Dedifferentiated amniotic fluid mesenchymal stem cell (primary cell): Measurements from ENCODE around the gene TRAPPC3L.

Source experiments
- DNase-seq: peaks from one replicate; pipeline ENCODE4 v3.0.0-alpha.2; 2016; ENCODE audit errors: extremely low spot score

The TRAPPC3L gene

GRCh38 chr6:116545651-116546050 lies at the start of gene TRAPPC3L:
TRAPPC3L (minus strand) TSS chr6:116545684; CDS start chr6:116545514, 170 bp downstream.
- no peak for DNase-seq

DNA sequence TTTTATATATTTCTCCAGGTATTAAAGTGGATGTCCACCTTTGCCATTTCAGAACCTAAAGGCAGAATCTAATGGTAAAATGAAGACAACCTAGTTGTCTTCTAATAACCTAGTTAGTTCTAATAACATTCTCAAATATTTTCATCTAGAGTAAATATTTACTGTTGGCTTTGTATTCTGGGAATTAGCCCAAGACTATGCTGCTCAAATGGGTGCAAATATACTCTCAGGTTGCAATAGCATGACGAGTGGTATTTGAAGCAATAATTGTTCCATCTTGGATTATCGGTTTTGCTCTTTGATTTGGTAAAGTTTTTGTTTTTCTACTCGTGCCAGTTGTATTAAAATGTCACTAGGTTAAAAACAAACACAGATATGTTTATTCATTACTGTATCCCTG lies 49.8 kb upstream of the TRAPPC3L start:
- no peak for DNase-seq

DNA sequence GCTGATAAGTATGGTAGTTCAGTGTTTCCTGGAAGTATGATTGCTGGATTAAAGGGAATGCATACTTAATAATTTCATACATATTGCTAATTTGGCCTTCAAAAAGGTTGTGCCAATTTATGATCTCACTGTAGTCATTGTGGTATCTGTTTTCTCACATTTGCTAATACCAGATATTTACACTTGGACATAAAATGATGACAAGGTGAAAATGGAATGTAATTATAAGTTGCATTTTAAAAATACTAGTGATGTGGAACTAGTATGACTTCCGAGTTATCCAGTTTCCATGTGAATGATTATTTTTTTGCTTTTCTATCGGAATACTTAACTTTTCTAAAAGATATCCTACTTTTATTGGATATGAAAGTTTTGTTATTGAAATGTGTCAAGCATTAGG lies 41.3 kb upstream of the TRAPPC3L start:
- DNase-seq = no peak

- no peak for DNase-seq
Measured at GRCh38 chr6:116586276-116586675, 40.8 kb upstream of the TRAPPC3L start.

DNA sequence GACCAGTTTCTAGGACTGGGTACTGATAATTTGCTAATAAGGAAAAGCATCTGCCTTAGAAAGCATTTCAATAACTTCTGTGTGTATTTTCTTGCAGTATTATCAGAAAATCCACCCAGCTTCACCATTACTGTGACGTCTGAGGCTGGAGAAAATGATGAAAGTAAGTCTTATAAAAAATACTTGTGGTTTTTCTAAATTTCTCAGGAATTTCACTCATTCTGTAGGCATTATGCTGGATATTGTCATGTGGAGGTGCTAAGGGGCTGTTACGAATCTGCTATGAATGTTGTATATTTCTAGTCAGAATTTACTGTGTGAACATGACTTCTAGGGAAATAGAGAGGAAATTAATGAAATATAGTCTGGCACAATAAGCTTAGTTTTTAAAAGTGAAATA lies 34.7 kb upstream of the TRAPPC3L start:
- peak; percentile 62 for DNase-seq

- no peak for DNase-seq
Measured at GRCh38 chr6:116579143-116579542, 33.7 kb upstream of the TRAPPC3L start.

DNA sequence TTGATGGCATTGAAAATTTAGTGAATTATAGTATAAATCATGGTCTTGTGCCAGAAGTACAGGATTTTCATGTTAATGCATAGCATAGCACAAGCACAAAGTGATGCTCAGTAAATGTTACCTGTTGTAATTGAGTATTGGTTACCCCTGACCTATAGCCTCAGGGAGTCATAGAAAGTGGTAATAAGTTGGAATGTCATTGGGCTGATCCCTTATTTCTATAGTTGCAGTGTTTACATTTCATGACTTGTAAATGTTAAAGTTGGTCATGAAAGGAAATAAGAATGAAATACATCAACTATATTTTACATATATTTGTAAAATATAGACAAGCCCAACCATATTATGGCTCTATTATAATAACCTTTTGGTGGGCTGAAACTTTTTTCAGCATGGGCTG lies 32.9 kb upstream of the TRAPPC3L start:
- no peak for DNase-seq

DNA sequence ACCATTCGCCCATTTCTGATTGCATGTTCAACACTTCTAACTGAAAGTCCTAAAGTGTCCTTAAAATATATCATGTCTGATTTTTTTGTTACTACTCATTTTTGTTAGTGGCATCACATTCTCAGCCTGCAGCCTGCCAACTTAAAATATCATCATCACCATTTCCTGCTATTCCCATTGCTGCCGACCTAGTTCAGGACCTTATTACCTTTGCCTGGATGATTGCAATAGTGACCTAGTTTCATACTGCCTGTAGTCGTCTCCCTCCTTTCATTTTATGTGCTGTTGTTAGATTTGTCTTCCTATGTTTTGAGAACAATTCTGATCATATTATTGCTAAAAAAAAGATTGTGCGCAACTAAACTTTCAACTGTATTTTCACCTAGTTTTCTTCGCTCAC lies 32.0 kb upstream of the TRAPPC3L start:
- DNase-seq = no peak

DNA sequence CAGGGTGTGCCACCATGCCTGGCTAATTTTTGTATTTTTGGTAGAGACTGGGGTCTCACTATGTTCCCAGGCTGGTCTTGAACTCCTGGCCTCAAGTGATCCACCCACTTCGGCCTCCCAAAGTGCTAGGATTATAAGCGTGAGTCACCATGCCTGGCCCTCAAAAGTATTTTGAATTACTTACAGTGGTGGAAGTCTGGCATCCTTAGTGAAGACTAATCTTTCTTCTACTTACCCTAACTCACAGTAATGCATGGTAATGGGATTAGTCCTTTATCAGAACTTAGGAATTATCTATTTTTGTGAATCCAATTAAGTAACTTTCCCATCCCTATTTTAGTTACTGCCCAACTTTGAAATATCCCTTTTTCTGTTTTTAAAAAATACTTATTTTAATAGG lies 29.7 kb upstream of the TRAPPC3L start:
- no peak for DNase-seq

DNA sequence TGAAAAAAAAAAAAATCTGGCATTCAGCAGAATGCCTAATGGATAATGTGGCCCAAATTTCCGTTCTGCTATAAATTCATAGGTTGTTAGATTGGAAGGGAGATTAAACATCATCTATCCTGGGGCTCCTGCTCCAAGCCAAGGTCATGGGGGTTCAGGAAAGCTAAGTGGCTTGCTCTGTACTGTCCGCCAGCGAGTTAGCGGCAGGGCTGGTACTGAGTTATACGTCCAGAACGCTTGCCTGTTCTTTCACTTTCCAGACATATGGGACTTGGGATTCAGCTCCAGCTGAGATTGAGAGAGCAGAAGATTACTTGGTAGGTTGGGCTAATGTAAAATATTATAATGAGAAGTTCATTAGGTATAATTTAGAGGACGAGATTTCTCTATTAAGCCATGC lies 26.7 kb upstream of the TRAPPC3L start:
- DNase-seq = peak; percentile 34

DNA sequence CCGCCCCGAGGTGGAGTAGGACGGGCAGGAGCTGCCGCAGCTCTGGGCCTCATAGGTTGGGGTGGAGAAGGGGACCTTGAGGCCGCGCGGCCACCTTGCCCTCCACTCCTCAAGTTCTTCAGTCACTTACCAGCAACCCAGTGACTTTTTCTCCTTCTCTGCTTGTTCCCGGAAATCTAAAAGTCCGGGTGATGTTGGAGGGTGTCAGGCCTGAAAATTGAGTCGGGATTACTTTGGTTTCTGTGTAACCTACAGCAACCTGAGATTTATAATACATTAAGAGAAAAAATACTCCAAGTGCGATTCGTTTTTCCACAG lies 26.2 kb upstream of the TRAPPC3L start:
- no peak for DNase-seq

GRCh38 chr6:116570856-116571682 lies 25.6 kb upstream of the TRAPPC3L start, which contains the start of gene RWDD1:
RWDD1 (plus strand) TSS chr6:116571504; CDS start chr6:116571583, 79 bp downstream.
- DNase-seq = peak; percentile 99

DNA sequence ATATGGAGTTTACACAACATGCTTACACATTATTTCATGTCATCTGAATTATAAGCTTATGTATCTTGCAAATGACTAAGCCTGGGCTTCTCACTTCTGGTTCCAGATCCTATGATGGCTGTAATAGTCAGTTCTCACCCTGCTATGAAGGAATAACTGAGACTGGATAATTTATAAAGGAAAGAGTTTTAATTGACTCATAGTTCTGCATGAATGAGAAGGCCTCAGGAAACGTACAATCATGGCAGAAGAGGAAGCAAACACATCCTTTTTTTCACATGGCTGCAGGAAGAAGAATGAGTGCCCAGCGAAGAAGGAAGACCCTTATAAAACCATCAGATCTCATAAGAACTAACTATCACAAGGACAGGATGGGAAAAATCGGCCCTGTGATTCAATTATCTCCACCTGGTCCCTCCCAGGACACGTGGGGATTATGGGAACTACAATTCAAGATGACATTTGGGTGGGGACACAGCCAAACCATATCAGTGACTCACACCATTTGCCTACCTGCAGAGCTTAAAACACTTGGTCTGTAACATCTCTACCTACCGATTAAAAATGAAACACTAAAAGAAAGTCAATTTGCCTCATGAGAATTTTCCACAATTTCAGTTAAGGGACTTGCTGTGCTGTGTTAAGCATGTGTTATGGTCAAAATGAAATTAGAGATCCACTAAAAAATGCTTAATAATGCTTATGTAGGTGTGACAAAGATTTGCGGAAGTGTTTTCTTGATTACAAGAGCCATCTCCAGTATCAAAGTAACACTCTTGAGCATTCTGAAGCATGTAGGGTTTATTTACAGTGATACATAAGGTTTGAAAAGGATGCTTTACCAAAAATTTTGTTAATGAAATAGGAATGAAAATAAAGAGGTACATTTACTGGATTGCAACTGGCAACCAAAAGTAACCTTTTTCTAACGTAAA lies 23.6 kb upstream of the TRAPPC3L start:
- DNase-seq = no peak

GRCh38 chr6:116568111-116568510 lies 22.6 kb upstream of the TRAPPC3L start:
- DNase-seq = no peak

DNA sequence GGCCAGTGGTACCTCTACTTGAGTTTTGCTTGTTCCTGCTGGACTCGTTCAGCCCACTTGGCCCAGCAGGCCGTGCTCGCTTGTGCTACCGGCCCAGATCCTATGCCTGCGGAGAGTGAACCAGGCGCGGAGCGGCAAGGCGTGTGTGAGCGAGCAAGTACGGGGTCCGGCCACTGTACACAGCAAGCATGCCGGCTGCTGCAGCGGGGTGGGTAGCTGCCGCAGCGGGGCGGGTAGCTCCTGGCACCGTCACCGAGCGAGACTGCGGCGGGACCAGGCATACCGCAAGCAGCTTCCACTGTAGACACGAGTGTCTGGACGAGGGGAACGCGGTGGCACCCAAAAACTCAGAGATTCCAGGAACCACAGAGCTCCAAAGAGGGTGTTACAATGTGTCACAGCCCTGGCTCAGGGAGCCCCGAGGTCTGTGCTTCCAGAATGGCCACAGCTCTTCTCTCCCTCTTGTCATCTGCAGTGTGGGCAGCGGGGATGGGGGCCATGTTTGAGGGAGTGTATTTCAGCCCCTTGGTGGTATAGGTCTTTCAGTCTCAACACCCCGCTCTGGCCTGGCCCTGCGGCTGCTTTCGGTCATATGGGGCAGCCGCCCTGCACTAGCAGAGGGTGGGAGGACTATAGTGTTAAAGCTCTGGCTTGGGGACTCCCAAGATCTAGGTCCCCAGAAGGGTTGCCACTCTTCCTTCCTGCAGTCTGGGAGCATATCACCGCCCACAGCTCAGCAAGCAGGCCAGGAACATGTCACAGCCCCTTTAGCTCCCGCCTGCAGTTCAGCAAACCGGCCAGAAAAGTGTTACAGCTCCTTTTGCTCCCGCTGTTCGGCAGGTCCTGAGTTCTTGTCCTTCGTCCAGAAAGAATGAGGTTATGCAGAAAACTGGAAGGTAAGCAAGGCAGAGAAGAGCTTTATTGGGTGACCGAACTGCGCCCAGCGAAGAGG lies 19.7 kb upstream of the TRAPPC3L start:
- DNase-seq = no peak

- DNase-seq = no peak
Measured at GRCh38 chr6:116564311-116564710, 18.8 kb upstream of the TRAPPC3L start.

- no peak for DNase-seq
Measured at GRCh38 chr6:116563830-116564229, 18.3 kb upstream of the TRAPPC3L start.

GRCh38 chr6:116562614-116563013 lies 17.1 kb upstream of the TRAPPC3L start:
- no peak for DNase-seq

DNA sequence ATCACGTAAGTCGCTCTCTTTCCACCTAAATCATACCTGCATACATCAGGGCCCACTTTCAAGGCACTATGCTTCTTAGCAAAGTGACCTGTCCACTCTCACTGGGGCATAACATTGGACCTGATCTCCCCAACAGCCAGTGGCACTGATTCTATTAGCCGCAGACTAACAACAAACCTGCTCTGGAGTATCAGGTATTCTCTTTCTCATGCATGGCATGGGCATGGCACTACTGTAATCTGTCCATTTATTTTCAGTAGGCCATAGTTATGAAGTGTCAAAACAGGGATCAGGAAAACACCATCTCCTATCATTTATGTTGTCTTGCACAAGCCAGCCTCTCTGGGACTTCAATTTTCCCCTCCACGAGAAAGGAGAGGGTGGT lies 16.5 kb upstream of the TRAPPC3L start:
- no peak for DNase-seq

DNA sequence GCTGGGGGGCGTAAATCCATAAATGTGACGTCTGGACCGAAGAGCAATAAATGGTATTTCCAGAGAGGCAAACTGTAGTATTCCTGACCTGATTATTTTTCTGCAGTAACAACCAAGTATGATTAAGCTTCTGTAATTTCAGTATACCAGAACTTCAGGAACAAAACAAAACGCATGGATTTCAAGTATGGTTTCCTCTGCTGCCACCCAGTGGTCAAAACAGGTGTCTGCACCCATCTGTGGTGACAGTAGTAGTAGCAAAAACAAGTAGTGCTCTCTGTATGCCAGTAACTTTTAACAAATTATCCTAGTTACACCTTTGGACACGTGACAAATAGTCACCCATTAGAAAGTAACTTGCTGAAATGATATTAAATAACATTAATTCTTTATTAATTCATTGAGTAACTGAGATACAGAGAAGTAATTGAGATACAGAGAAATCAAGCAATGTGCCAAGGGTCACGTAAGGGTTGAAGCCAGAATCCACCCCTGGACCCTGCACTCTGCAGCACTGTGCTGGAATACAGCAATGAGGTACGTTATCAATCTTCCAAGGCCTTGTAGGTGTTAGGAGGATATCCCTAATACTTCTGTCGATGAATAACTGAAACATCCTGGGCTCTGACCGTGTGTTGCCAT lies 16.0 kb upstream of the TRAPPC3L start:
- peak; percentile 89 for DNase-seq

DNA sequence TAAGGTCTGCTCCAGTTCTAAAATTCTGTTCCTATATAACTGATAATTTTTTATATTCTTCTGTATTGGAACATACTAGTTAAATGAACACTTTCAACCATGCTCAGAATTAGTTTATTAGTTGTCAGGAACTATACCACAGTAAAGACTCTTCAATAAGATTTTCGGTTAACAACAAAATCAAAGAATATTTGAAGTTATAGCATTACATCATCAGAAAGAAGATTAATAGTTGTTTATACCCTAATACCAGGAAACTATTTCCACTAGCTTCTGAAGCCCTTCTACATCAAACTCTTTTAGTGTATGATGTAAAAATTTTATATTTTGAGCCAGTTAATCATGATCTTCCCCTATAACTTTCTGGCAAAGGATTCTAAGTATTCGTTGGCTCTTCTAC lies 14.6 kb upstream of the TRAPPC3L start:
- DNase-seq = no peak
